H1 (cell line): Measurements from ENCODE around the gene TFAP2B. TPM values are rescaled to one million over a fixed set of nuclear protein-coding genes. Genes with fewer than 3 reads are reported as not detected.

Source experiments
- CBX5 ChIP-seq: fragments of 300-800, 300-1000 bp; sonication (generic); IDR thresholded peaks from 2 replicates; pipeline ENCODE4 v1.7.1; 2016; ENCODE audit warnings: antibody characterized with exemption, low read length, low read depth
- USF2 ChIP-seq: IDR thresholded peaks from 2 replicates; pipeline ENCODE4 v1.6.1; 2011; ENCODE audit warnings: low read length, improper control_type of control experiment
- polyA plus RNA-seq, 7 experiments: library from polyadenylated mRNA; depleted of rRNA in 3 of 7; stranded (reverse) in 5 of 7; unstranded in 2 of 7; fragments of >200 nt in 5 of 7; fragments of 200-250 nt in 2 of 7; gene quantifications; 1 replicate in 5 of 7; 2 replicates in 1 of 7; 4 replicates in 1 of 7; pipeline versions ENCODE4 v1.2.1 to v1.2.3, GENCODE V29; 2011 to 2013; ENCODE audit warnings: missing spikeins in 2 of 7, mixed read lengths in 2 of 7
- total RNA-seq: library from RNA; stranded (reverse); fragmentation: NEBNext Ultra II Directional; extraction: Animal tissue kit (Norgen Biotek cat#: 25700); gene quantifications from 2 replicates; pipeline ENCODE4 v1.2.1, GENCODE V29; 2021

TFAP2B gene
- total and polyA plus RNA-seq, 2 of the 8 experiments (the other 6 are each of a cell fraction or from before 2014, with no cell fraction given): not detected

- TF ChIP-seq CBX5 (no peak), USF2 (peak; percentile 13; the same call in 1 of the 2 replicates)
Observed at GRCh38 chr6:50825375-50826036, 6.8 kb downstream of the TFAP2B start (continued).
